ENCODE data around the gene CPSF7.
"Not testable (repeated sequence)": the region's sequence is repeated elsewhere in the genome, so short reads cannot be mapped to it uniquely, and the experiment has no call there.

CPSF7 gene

GRCh38 chr11:61383859-61384258 is 45.9 kb downstream of the CPSF7 start:
- not testable (repeated sequence) for DNase-seq

GRCh38 chr11:61380884-61381283 is 48.9 kb downstream of the CPSF7 start:
- DNase-seq, result no peak

GRCh38 chr11:61378713-61379313 is 51.0 kb downstream of the CPSF7 start:
- no peak for DNase-seq

- no peak for DNase-seq
Measured at GRCh38 chr11:61377461-61378160, 52.2 kb downstream of the CPSF7 start.

GRCh38 chr11:61375761-61376108 is 54.0 kb downstream of the CPSF7 start:
- no peak for DNase-seq

GRCh38 chr11:61372659-61373420 is 56.9 kb downstream of the CPSF7 start:
- DNase-seq, result no peak

- no peak for DNase-seq
Measured at GRCh38 chr11:61370349-61371005, 59.3 kb downstream of the CPSF7 start.

GRCh38 chr11:61369372-61370348 is 60.1 kb downstream of the CPSF7 start:
- no peak for DNase-seq

- no peak for DNase-seq
Measured at GRCh38 chr11:61368646-61369045, 61.1 kb downstream of the CPSF7 start.

- no peak for DNase-seq
Measured at GRCh38 chr11:61367406-61367805, 62.4 kb downstream of the CPSF7 start.

- no peak for DNase-seq
Measured at GRCh38 chr11:61364012-61364675, 65.6 kb downstream of the CPSF7 start.

- DNase-seq, result no peak
Measured at GRCh38 chr11:61362542-61362875, 67.3 kb downstream of the CPSF7 start.

- DNase-seq, result peak; percentile 55 to 76
Measured at GRCh38 chr11:61361741-61362541, 67.8 kb downstream of the CPSF7 start, which contains the start of the genes CYB561A3 and TMEM138. CYB561A3 (minus strand) TSS chr11:61361882; CDS start chr11:61356713, 5,169 bp downstream. TMEM138 (plus strand) TSS chr11:61362374; CDS start chr11:61364391, 2,017 bp downstream.

GRCh38 chr11:61361237-61361740 is 68.5 kb downstream of the CPSF7 start:
- DNase-seq, result no peak

- no peak for DNase-seq
Measured at GRCh38 chr11:61359516-61359915, 70.3 kb downstream of the CPSF7 start.

GRCh38 chr11:61358566-61358965 is 71.2 kb downstream of the CPSF7 start:
- no peak for DNase-seq

- no peak for DNase-seq
Measured at GRCh38 chr11:61357894-61358239, 71.9 kb downstream of the CPSF7 start.

- no peak for DNase-seq
Measured at GRCh38 chr11:61357233-61357893, 72.4 kb downstream of the CPSF7 start.

- no peak for DNase-seq
Measured at GRCh38 chr11:61356706-61357105, 73.1 kb downstream of the CPSF7 start.

- no peak for DNase-seq
Measured at GRCh38 chr11:61354208-61354607, 75.6 kb downstream of the CPSF7 start.

Measured in cerebellar nuclear complex (tissue), 1 donor.